ENCODE data around the gene ARHGAP26. TPM values are rescaled to one million over a fixed set of nuclear protein-coding genes. Genes with fewer than 3 reads are reported as not detected.

The ARHGAP26 gene
- total and polyA plus RNA-seq, 4 donors: 1.8 to 16.7 (median 4.1) TPM

DNA sequence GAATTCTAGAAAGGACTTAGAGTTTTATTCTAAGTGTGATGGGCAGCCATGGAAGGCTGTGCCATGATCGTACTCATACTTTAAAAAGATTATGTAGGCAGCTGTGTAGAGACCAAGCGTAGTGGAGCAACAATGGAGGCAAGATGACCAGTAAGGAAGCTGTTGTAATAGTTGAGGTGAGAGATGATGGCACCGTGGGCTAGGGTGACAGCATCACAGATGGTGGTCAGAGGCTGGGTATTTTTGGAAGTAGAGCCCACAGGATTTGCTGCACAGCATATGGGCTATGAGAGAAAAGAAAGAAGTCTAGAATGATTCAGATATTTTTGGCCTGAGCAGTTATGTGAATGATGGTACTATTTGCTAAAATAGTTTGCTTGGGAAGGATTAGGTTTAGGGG lies 7.7 kb downstream of the ARHGAP26 start:
- 90% methylated on average over 3 of the region's 3 CpGs for WGBS
- H3K36me3 ChIP-seq (ENCODE audit: control insufficient read depth in 4 of 4, insufficient read depth in 3 of 4, low read depth in 1 of 4, low read length in 3 of 4): no peaks in the 10 kb centered on the region
- H3K4me3 ChIP-seq (ENCODE audit: low read depth in 1 of 3, low read length in 3 of 3): no peak overlapping the region

More for the DNA sequence above, 7.7 kb downstream of the ARHGAP26 start:
- Histone ChIP-seq H3K27ac (ENCODE audit: low read depth in 1 of 2, low read length in 2 of 2) (no peak overlapping the region), H3K9me3 (ENCODE audit: control insufficient read depth in 4 of 4, low read length in 3 of 4) (no peaks in the 10 kb centered on the region), H3K4me1 (ENCODE audit: control insufficient read depth in 4 of 4, insufficient read depth in 4 of 4, low read length in 3 of 4) (peaks cover 0 to 10% (median 5%) of the 10 kb centered on the region in 4 donors), H3K27me3 (ENCODE audit: control insufficient read depth in 4 of 4, insufficient read depth in 4 of 4, low read length in 3 of 4) (no peaks in the 10 kb centered on the region), H3K9ac (ENCODE audit: low read depth in 1 of 2, low read length in 2 of 2) (no peak overlapping the region)
- TF ChIP-seq GABPA (IDR thresholded peaks at IDR 0.05 in 1 of 2, conservative IDR thresholded peaks at IDR 0.05 in 1 of 2) (no peak), HNF4G (IDR thresholded peaks at IDR 0.05) (no peak), SP1 (IDR thresholded peaks at IDR 0.05) (no peak), FOXA1 (IDR thresholded peaks at IDR 0.05) (no peak), YY1 (IDR thresholded peaks at IDR 0.05) (no peak), NR2F2 (IDR thresholded peaks at IDR 0.05) (no peak), JUND (IDR thresholded peaks at IDR 0.05) (no peak), TAF1 (conservative IDR thresholded peaks at IDR 0.05) (no peak), FOXA2 (IDR thresholded peaks at IDR 0.05) (no peak), HNF4A (conservative IDR thresholded peaks at IDR 0.05) (no peak), RAD21 (IDR thresholded peaks at IDR 0.05) (no peak), EGR1 (IDR thresholded peaks at IDR 0.05; ENCODE audit: low read depth in 2 of 2) (no peak), RXRA (IDR thresholded peaks at IDR 0.05) (no peak)
- TF ChIP-seq, protein P1, sequence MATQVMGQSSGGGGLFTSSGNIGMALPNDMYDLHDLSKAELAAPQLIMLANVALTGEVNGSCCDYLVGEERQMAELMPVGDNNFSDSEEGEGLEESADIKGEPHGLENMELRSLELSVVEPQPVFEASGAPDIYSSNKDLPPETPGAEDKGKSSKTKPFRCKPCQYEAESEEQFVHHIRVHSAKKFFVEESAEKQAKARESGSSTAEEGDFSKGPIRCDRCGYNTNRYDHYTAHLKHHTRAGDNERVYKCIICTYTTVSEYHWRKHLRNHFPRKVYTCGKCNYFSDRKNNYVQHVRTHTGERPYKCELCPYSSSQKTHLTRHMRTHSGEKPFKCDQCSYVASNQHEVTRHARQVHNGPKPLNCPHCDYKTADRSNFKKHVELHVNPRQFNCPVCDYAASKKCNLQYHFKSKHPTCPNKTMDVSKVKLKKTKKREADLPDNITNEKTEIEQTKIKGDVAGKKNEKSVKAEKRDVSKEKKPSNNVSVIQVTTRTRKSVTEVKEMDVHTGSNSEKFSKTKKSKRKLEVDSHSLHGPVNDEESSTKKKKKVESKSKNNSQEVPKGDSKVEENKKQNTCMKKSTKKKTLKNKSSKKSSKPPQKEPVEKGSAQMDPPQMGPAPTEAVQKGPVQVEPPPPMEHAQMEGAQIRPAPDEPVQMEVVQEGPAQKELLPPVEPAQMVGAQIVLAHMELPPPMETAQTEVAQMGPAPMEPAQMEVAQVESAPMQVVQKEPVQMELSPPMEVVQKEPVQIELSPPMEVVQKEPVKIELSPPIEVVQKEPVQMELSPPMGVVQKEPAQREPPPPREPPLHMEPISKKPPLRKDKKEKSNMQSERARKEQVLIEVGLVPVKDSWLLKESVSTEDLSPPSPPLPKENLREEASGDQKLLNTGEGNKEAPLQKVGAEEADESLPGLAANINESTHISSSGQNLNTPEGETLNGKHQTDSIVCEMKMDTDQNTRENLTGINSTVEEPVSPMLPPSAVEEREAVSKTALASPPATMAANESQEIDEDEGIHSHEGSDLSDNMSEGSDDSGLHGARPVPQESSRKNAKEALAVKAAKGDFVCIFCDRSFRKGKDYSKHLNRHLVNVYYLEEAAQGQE (IDR thresholded peaks at IDR 0.05): no peak
- TF ChIP-seq, protein P2, sequence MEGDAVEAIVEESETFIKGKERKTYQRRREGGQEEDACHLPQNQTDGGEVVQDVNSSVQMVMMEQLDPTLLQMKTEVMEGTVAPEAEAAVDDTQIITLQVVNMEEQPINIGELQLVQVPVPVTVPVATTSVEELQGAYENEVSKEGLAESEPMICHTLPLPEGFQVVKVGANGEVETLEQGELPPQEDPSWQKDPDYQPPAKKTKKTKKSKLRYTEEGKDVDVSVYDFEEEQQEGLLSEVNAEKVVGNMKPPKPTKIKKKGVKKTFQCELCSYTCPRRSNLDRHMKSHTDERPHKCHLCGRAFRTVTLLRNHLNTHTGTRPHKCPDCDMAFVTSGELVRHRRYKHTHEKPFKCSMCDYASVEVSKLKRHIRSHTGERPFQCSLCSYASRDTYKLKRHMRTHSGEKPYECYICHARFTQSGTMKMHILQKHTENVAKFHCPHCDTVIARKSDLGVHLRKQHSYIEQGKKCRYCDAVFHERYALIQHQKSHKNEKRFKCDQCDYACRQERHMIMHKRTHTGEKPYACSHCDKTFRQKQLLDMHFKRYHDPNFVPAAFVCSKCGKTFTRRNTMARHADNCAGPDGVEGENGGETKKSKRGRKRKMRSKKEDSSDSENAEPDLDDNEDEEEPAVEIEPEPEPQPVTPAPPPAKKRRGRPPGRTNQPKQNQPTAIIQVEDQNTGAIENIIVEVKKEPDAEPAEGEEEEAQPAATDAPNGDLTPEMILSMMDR (IDR thresholded peaks at IDR 0.05; ENCODE audit: low read depth, low read length, missing input control): no peak
- TF ChIP-seq, protein P3, sequence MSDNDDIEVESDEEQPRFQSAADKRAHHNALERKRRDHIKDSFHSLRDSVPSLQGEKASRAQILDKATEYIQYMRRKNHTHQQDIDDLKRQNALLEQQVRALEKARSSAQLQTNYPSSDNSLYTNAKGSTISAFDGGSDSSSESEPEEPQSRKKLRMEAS (IDR thresholded peaks at IDR 0.05): no peak
- TF ChIP-seq, protein P4, sequence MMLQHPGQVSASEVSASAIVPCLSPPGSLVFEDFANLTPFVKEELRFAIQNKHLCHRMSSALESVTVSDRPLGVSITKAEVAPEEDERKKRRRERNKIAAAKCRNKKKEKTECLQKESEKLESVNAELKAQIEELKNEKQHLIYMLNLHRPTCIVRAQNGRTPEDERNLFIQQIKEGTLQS (IDR thresholded peaks at IDR 0.05): no peak
- TF ChIP-seq, protein P5, sequence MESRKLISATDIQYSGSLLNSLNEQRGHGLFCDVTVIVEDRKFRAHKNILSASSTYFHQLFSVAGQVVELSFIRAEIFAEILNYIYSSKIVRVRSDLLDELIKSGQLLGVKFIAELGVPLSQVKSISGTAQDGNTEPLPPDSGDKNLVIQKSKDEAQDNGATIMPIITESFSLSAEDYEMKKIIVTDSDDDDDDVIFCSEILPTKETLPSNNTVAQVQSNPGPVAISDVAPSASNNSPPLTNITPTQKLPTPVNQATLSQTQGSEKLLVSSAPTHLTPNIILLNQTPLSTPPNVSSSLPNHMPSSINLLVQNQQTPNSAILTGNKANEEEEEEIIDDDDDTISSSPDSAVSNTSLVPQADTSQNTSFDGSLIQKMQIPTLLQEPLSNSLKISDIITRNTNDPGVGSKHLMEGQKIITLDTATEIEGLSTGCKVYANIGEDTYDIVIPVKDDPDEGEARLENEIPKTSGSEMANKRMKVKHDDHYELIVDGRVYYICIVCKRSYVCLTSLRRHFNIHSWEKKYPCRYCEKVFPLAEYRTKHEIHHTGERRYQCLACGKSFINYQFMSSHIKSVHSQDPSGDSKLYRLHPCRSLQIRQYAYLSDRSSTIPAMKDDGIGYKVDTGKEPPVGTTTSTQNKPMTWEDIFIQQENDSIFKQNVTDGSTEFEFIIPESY (IDR thresholded peaks at IDR 0.05): no peak
- no peak for DNase-seq (ENCODE audit: low spot score)

All from liver (tissue), 9 donors.